ENCODE data around the gene PDE6G. TPM values are rescaled to one million over a fixed set of nuclear protein-coding genes. Genes with fewer than 3 reads are reported as not detected.

Gene PDE6G
- total RNA-seq, 4 donors from 2014 or later: not detected

DNA sequence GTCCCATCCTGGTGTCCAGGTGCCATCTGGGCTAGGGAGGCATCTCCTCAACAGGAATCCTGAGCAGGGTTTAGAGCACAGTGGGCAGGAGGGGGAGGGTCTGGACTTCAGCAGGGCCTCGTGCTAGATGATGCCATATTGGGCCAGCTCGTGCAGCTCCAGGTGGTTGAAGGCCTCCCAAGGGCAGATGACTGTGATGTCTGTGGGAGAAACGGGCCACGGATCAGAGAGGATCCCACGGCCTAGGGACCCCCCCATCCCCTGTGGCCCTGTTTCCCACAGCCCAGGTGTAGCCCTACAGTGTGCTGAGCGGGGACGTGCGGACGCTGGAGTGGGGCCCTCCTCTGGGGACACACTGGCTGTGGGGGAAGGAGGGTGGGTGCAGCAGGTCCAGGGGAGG, 5.4 kb downstream of the PDE6G start:
- H3K27ac ChIP-seq: no peak overlapping the region
- H3K27me3 ChIP-seq: peaks cover 0 to 4% of the 10 kb centered on the region in 2 donors
- H3K9me3 ChIP-seq: peaks cover 0 to 6% (median 3%) of the 10 kb centered on the region in 4 donors
- no peaks in the 10 kb centered on the region for H3K36me3 ChIP-seq
- H3K4me3 ChIP-seq: no peak overlapping the region
- no peak for DNase-seq
- H3K4me1 ChIP-seq: no peaks in the 10 kb centered on the region
- TF ChIP-seq, protein P1, sequence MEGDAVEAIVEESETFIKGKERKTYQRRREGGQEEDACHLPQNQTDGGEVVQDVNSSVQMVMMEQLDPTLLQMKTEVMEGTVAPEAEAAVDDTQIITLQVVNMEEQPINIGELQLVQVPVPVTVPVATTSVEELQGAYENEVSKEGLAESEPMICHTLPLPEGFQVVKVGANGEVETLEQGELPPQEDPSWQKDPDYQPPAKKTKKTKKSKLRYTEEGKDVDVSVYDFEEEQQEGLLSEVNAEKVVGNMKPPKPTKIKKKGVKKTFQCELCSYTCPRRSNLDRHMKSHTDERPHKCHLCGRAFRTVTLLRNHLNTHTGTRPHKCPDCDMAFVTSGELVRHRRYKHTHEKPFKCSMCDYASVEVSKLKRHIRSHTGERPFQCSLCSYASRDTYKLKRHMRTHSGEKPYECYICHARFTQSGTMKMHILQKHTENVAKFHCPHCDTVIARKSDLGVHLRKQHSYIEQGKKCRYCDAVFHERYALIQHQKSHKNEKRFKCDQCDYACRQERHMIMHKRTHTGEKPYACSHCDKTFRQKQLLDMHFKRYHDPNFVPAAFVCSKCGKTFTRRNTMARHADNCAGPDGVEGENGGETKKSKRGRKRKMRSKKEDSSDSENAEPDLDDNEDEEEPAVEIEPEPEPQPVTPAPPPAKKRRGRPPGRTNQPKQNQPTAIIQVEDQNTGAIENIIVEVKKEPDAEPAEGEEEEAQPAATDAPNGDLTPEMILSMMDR (IDR thresholded peaks at IDR 0.05): no peak
- no peak for TF ChIP-seq POLR2A (IDR thresholded peaks at IDR 0.05)

DNA sequence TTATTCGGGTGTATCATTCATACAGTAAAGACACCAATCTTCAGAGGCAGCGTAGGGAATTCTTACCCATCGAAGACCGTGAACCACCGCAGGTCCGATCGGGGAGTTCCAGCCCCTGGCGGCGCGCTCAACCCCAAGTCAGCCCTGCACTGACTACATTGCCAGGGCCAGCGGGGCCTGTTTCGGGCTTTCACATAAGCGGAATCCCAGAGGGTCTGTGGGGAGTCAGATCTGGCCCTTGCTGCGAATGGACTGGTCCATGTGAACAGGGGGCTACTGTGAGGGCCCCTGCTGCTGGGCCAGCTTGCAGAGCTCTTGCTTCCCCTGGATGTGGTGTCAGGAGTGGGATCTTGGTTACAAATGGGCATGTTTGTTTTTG, 7.6 kb downstream of the PDE6G start:
- Histone ChIP-seq H3K4me3 (no peak overlapping the region), H3K27me3 (peaks cover 0 to 4% of the 10 kb centered on the region in 2 donors), H3K4me1 (no peaks in the 10 kb centered on the region), H3K27ac (no peak overlapping the region), H3K36me3 (no peaks in the 10 kb centered on the region), H3K9me3 (peaks cover 0 to 6% (median 3%) of the 10 kb centered on the region in 4 donors)
- TF ChIP-seq, protein P1 (IDR thresholded peaks at IDR 0.05): no peak
- TF ChIP-seq POLR2A (IDR thresholded peaks at IDR 0.05): no peak
- DNase-seq: no peak

DNA sequence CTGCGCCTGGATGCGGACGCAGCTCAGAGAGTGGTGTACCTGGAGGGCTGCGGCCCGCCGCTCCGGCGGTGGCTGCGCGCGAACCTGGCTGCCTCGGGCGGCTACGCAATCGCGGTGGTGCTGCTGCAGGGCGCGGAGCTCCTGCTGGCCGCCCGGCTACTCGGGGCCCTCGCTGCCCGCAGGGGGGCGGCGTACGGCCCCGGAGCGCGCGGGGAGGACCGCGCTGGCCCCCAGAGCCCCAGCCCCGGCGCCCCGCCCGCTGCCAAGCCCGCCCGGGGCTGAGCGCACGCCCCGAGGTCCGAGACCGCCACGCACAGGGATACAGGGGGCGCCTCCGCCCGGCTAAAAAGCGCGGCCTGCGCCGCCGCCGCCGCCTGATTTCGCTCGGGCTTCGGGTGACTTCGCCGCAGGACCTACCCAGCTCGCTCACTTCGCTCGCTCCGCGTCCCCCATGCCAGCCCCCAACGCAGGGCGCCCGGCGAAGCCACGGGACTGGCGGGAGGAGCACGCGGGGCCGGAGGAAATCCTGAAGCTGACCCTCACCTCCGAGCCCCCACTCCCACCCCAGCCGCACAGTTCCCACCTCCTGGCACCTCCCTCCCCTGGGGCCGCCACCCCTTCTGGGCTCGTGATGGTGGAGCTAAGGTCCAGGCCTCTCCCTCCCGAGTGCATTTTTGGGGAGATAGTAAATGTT, 8.2 kb downstream of the PDE6G start:
- Histone ChIP-seq H3K27ac (no peak overlapping the region), H3K36me3 (no peaks in the 10 kb centered on the region), H3K27me3 (peaks cover 0 to 4% of the 10 kb centered on the region in 2 donors), H3K4me3 (no peak overlapping the region), H3K9me3 (peaks cover 0 to 6% (median 3%) of the 10 kb centered on the region in 4 donors), H3K4me1 (no peaks in the 10 kb centered on the region)
- no peak for DNase-seq
- TF ChIP-seq POLR2A (IDR thresholded peaks at IDR 0.05): no peak
- TF ChIP-seq, protein P1 (IDR thresholded peaks at IDR 0.05): no peak

DNA sequence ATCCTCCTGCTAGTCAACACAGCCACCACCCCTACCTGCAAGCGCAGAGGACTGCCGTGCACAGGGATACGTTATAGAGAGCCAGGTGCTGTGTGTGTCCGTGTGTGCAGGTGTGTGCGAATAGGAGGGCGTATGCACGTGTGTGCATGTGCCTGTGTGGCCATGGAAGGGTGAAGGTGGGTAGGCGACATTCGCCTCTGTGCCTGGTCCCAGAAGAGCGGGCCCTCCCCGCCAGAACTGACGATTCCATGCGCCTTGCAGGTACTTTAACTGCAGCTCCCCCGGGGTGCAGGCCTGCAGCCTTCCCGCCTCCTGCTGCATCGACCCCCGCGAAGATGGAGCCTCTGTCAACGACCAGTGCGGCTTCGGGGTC, 8.7 kb downstream of the PDE6G start:
- H3K36me3 ChIP-seq: no peaks in the 10 kb centered on the region
- DNase-seq: no peak
- peaks cover 0 to 6% (median 3%) of the 10 kb centered on the region in 4 donors for H3K9me3 ChIP-seq
- no peaks in the 10 kb centered on the region for H3K4me1 ChIP-seq
- peaks cover 0 to 4% of the 10 kb centered on the region in 2 donors for H3K27me3 ChIP-seq
- TF ChIP-seq POLR2A (IDR thresholded peaks at IDR 0.05): no peak
- TF ChIP-seq, protein P1 (IDR thresholded peaks at IDR 0.05): no peak
- no peak overlapping the region for H3K4me3 ChIP-seq
- no peak overlapping the region for H3K27ac ChIP-seq

DNA sequence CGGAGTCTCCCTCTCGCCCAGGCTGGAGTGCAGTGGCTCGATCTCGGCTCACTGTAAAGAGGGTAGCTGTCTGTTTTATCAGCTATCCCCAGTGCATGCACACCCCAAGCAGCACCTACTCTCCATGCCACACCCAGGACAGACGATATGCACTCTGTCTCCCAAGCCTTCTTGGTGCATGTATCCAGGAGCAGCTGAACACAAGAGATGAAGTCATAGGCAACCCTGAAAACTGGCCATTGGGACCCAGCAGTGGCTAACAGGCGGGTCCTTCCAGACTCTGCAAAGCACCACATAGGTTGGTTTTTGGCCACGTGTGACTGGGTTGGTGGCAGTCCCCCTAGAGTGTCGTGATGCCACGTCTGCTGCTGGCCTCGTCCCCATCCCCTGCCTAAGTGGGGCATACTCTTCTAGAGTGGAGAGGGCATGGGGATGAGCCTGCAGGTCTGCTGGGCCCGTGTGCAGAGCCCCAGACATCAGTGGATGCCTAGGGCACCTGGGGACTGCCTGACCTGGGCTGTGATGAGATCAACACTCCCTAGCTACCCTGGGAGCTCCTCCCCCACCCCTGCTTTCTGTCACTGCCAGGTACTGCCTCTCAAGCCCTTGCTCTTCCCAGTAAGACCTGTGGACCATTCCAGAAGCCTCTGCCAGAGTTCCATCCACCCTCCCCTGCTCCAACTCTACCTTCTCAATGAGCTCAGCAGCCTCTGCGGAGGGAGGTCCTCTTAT, 9.3 kb downstream of the PDE6G start:
- Histone ChIP-seq H3K36me3 (no peaks in the 10 kb centered on the region), H3K4me3 (no peak overlapping the region), H3K4me1 (no peaks in the 10 kb centered on the region), H3K27ac (no peak overlapping the region), H3K9me3 (peaks cover 0 to 6% (median 3%) of the 10 kb centered on the region in 4 donors), H3K27me3 (peaks cover 0 to 4% of the 10 kb centered on the region in 2 donors)
- DNase-seq: no peak
- no peak for TF ChIP-seq POLR2A (IDR thresholded peaks at IDR 0.05)
- TF ChIP-seq, protein P1 (IDR thresholded peaks at IDR 0.05): no peak
